Uterus (tissue), 4 donors: ENCODE measurements around the gene NUDT17. TPM values are rescaled to one million over a fixed set of nuclear protein-coding genes. Genes with fewer than 3 reads are reported as not detected.

ENCODE experiments used
- DNase-seq, 2 donors: peaks; one replicate each; pipeline ENCODE4 v3.0.0-alpha.2; 2019 to 2020
- H3K27ac ChIP-seq, 2 donors: fragments of 200-600 bp; sonication (generic); 1 replicate in 1 of 2; 2 replicates in 1 of 2; pipeline ENCODE4 v1.5.1; 2016 to 2018
- H3K27me3 ChIP-seq, 2 donors: fragments of 200-600 bp; sonication (generic); one replicate each; pipeline ENCODE4 v1.5.1; 2018 to 2019; ENCODE audit warnings: control low read depth in 1 of 2
- H3K36me3 ChIP-seq, 2 donors: fragments of 200-600 bp; sonication (generic); one replicate each; pipeline ENCODE4 v1.5.1; 2019; ENCODE audit warnings: control low read depth in 1 of 2
- H3K4me1 ChIP-seq, 2 donors: fragments of 200-600 bp; sonication (generic); one replicate each; pipeline ENCODE4 v1.5.1; 2018 to 2019; ENCODE audit warnings: control low read depth in 1 of 2
- H3K4me3 ChIP-seq, 2 donors: fragments of 200-600 bp; sonication (generic); 1 replicate in 1 of 2; 2 replicates in 1 of 2; pipeline ENCODE4 v1.5.1; 2018 to 2019; ENCODE audit warnings: mild to moderate bottlenecking in 1 of 2
- H3K9me3 ChIP-seq, 2 donors: fragments of 200-600 bp; sonication (generic); one replicate each; pipeline ENCODE4 v1.5.1; 2019; ENCODE audit warnings: control low read depth in 1 of 2
- CTCF ChIP-seq, 4 experiments: fragments of 200-600 bp in 2 of 4; fragments of 450-650 bp in 2 of 4; sonication (generic) in 2 of 4; IDR thresholded peaks; one replicate each; pipeline ENCODE4 v1.5.1; 2016 to 2019; ENCODE audit warnings: antibody characterized with exemption in 4 of 4, mild to moderate bottlenecking in 2 of 4, moderate library complexity in 1 of 4
- POLR2A ChIP-seq, 2 donors: fragments of 450-650 bp; IDR thresholded peaks; one replicate each; pipeline ENCODE4 v1.6.1; 2016; ENCODE audit warnings: antibody characterized with exemption in 2 of 2, mild to moderate bottlenecking in 1 of 2, moderate library complexity in 1 of 2
- intact Hi-C: fragments of 100-400 bp; cut with DNase I; formaldehyde crosslinking; loops from one replicate; pipeline ENCODE4 v1.15.1; 2023; ENCODE audit warnings: low total_unique reads
- total RNA-seq, 4 donors: library from RNA; depleted of rRNA in 3 of 4; stranded (reverse); fragments of >200 nt in 3 of 4; gene quantifications; one replicate each; pipeline versions ENCODE4 v1.1.0 to v1.2.4, GENCODE V29; 2014 to 2023
- donor health status: DM: yes; HTN: yes; CAD: no.

NUDT17 gene
- total RNA-seq, 4 donors from 2014 or later: 2.5 to 5.6 (median 4.7) TPM; not detected in 1

GRCh38 chr1:145877923-145878486 lies 32.6 kb downstream of the NUDT17 start:
- H3K9me3 ChIP-seq: no peaks in the 10 kb centered on the region
- DNase-seq: no peak
- no peak overlapping the region for H3K4me3 ChIP-seq
- no peaks in the 10 kb centered on the region for H3K4me1 ChIP-seq
- H3K27ac ChIP-seq: no peak overlapping the region
- no peaks in the 10 kb centered on the region for H3K36me3 ChIP-seq
- TF ChIP-seq CTCF (IDR thresholded peaks at IDR 0.05): no peak
- no peak for TF ChIP-seq POLR2A (IDR thresholded peaks at IDR 0.05)
- intact Hi-C loops: no loop called here
- H3K27me3 ChIP-seq: no peaks in the 10 kb centered on the region

- no peak for DNase-seq
- Histone ChIP-seq H3K9me3 (no peaks in the 10 kb centered on the region), H3K4me3 (no peak overlapping the region), H3K4me1 (no peaks in the 10 kb centered on the region), H3K27ac (no peak overlapping the region), H3K27me3 (no peaks in the 10 kb centered on the region), H3K36me3 (no peaks in the 10 kb centered on the region)
- intact Hi-C loops: no loop called here
- TF ChIP-seq POLR2A (IDR thresholded peaks at IDR 0.05) (no peak), CTCF (IDR thresholded peaks at IDR 0.05) (no peak)
Measured at GRCh38 chr1:145878724-145879123, 33.3 kb downstream of the NUDT17 start.

- Histone ChIP-seq H3K9me3 (no peaks in the 10 kb centered on the region), H3K27me3 (no peaks in the 10 kb centered on the region), H3K4me3 (no peak overlapping the region), H3K4me1 (no peaks in the 10 kb centered on the region), H3K36me3 (no peaks in the 10 kb centered on the region), H3K27ac (no peak overlapping the region)
- intact Hi-C loops: no loop called here
- no peak for TF ChIP-seq CTCF (IDR thresholded peaks at IDR 0.05)
- TF ChIP-seq POLR2A (IDR thresholded peaks at IDR 0.05): no peak
- no peak for DNase-seq
Measured at GRCh38 chr1:145879775-145880174, 34.3 kb downstream of the NUDT17 start.

GRCh38 chr1:145884675-145885074 lies 39.2 kb downstream of the NUDT17 start:
- no peak overlapping the region for H3K27ac ChIP-seq
- no peak for DNase-seq
- TF ChIP-seq POLR2A (IDR thresholded peaks at IDR 0.05) (no peak), CTCF (IDR thresholded peaks at IDR 0.05) (no peak)
- intact Hi-C loops: no loop called here
- H3K36me3 ChIP-seq: no peaks in the 10 kb centered on the region
- H3K9me3 ChIP-seq: no peaks in the 10 kb centered on the region
- no peaks in the 10 kb centered on the region for H3K4me1 ChIP-seq
- H3K27me3 ChIP-seq: no peaks in the 10 kb centered on the region
- no peak overlapping the region for H3K4me3 ChIP-seq

- Histone ChIP-seq H3K9me3 (no peaks in the 10 kb centered on the region), H3K27me3 (no peaks in the 10 kb centered on the region), H3K36me3 (no peaks in the 10 kb centered on the region), H3K4me1 (no peaks in the 10 kb centered on the region), H3K27ac (peak within 1 kb of the TSS; percentile 56 to 62), H3K4me3 (peak within 1 kb of the TSS; percentile 60 to 71)
- intact Hi-C loops: no loop called here
- peak; percentile 76 to 79 for DNase-seq
- no peak for TF ChIP-seq POLR2A (IDR thresholded peaks at IDR 0.05)
- TF ChIP-seq CTCF (IDR thresholded peaks at IDR 0.05): no peak
Measured at GRCh38 chr1:145885738-145886287, 40.4 kb downstream of the NUDT17 start, which contains the start of gene ANKRD35. Gene ANKRD35, minus strand, starts transcription at chr1:145885866. Its CDS starts 108 bp downstream, at chr1:145885758.
